WTC11 (cell line): Measurements from ENCODE around the gene RCAN3. TPM values are rescaled to one million over a fixed set of nuclear protein-coding genes. Genes with fewer than 3 reads are reported as not detected.

ENCODE experiments used
- ATAC-seq: fragments of 200-7000 bp; cut with Tn5 transposase; 2 replicates; pipeline ENCODE4 v1.10.0; 2021; ENCODE audit warnings: mild to moderate bottlenecking, moderate library complexity
- CTCF ChIA-PET: fragments of 300-600 bp; sonication (Branson Sonifier 250); formaldehyde crosslinking; loops from one replicate; lab custom pipeline; 2021; ENCODE audit warnings: antibody characterized with exemption; lab: Charles Lee
- POLR2A ChIA-PET: fragments of 350-600 bp; sonication (Branson Sonifier 250); formaldehyde crosslinking; loops from one replicate; lab custom pipeline; 2021; ENCODE audit warnings: antibody characterized with exemption; lab: Charles Lee
- DNase-seq: peaks from one replicate; pipeline ENCODE4 v3.0.0; 2021; ENCODE audit warnings: low spot score
- H3K27ac Mint-ChIP-seq: 2 replicates; pipeline ENCODE4 v1.8.0; 2021; ENCODE audit warnings: mixed read lengths
- H3K27me3 Mint-ChIP-seq: 2 replicates; pipeline ENCODE4 v1.8.0; 2021; ENCODE audit warnings: low read depth, mild to moderate bottlenecking, moderate library complexity, mixed read lengths
- H3K36me3 Mint-ChIP-seq: 2 replicates; pipeline ENCODE4 v1.8.0; 2021; ENCODE audit warnings: mixed read lengths
- H3K4me1 Mint-ChIP-seq: 2 replicates; pipeline ENCODE4 v1.8.0; 2022; ENCODE audit warnings: mixed read lengths
- H3K4me3 Mint-ChIP-seq: 2 replicates; pipeline ENCODE4 v1.8.0; 2021; ENCODE audit warnings: mild to moderate bottlenecking, moderate library complexity, mixed read lengths
- H3K9me3 Mint-ChIP-seq: 2 replicates; pipeline ENCODE4 v1.8.0; 2021; ENCODE audit warnings: mixed read lengths
- ATF2 ChIP-seq: sonication (generic); formaldehyde crosslinking; IDR thresholded peaks from 2 replicates; pipeline ENCODE4 v1.8.1; 2022; ENCODE audit warnings: low read depth, missing genetic modification reagents, borderline replicate concordance
- E2F4 ChIP-seq: sonication (generic); formaldehyde crosslinking; IDR thresholded peaks from 2 replicates; pipeline ENCODE4 v1.8.1; 2022; ENCODE audit warnings: low read depth, mild to moderate bottlenecking, moderate library complexity, missing genetic modification reagents, borderline replicate concordance
- ELF4 ChIP-seq: sonication (generic); formaldehyde crosslinking; IDR thresholded peaks from 2 replicates; pipeline ENCODE4 v1.8.1; 2022; ENCODE audit warnings: low read depth, mild to moderate bottlenecking, moderate library complexity, missing genetic modification reagents
- HMGXB4 ChIP-seq: sonication (generic); formaldehyde crosslinking; IDR thresholded peaks from 2 replicates; pipeline ENCODE4 v1.8.1; 2023; ENCODE audit warnings: mild to moderate bottlenecking, moderate library complexity, missing genetic modification reagents
- IRF1 ChIP-seq: sonication (generic); formaldehyde crosslinking; IDR thresholded peaks from 2 replicates; pipeline ENCODE4 v1.8.0; 2023; ENCODE audit warnings: missing genetic modification reagents
- KAT7 ChIP-seq: sonication (generic); formaldehyde crosslinking; IDR thresholded peaks from 2 replicates; pipeline ENCODE4 v1.8.1; 2023; ENCODE audit warnings: missing genetic modification reagents, mild to moderate bottlenecking, borderline replicate concordance
- MLX ChIP-seq: sonication (generic); formaldehyde crosslinking; IDR thresholded peaks from 2 replicates; pipeline ENCODE4 v1.8.1; 2023; ENCODE audit warnings: mild to moderate bottlenecking, missing genetic modification reagents, moderate library complexity
- ZNF138 ChIP-seq: sonication (generic); formaldehyde crosslinking; conservative IDR thresholded peaks from 2 replicates; pipeline ENCODE4 v1.8.1; 2022; ENCODE audit warnings: mild to moderate bottlenecking, moderate library complexity, missing genetic modification reagents
- ZNF232 ChIP-seq: sonication (generic); formaldehyde crosslinking; IDR thresholded peaks from 2 replicates; pipeline ENCODE4 v1.8.0; 2022; ENCODE audit warnings: mild to moderate bottlenecking, missing genetic modification reagents
- ZNF281 ChIP-seq: sonication (generic); formaldehyde crosslinking; IDR thresholded peaks from 2 replicates; pipeline ENCODE4 v1.8.0; 2023; ENCODE audit warnings: mild to moderate bottlenecking, missing genetic modification reagents
- ZNF532 ChIP-seq: fragments of 250-450 bp; sonication (Bioruptor Pico); IDR thresholded peaks from 2 replicates; pipeline ENCODE4 v1.9.0; 2021; ENCODE audit warnings: mild to moderate bottlenecking, borderline replicate concordance
- ZSCAN18 ChIP-seq: fragments of 250-450 bp; sonication (Bioruptor Pico); IDR thresholded peaks from 2 replicates; pipeline ENCODE4 v2.1.2; 2022; ENCODE audit warnings: mild to moderate bottlenecking, moderate library complexity
- total RNA-seq: library from RNA; stranded (reverse); gene quantifications from 3 replicates; pipeline ENCODE4 v1.2.3, GENCODE V29; 2021

Gene RCAN3
- total RNA-seq, 1 experiment from 2014 or later: 23.3 TPM

- TF ChIP-seq ZNF532 (CRISPR knock-in tag) (no peak), E2F4 (CRISPR knock-in tag) (no peak)
Observed at GRCh38 chr1:24475700-24476099, 26.9 kb upstream of the RCAN3 start (continued).

GRCh38 chr1:24476571-24476970 lies 26.1 kb upstream of the RCAN3 start:
- Mint-ChIP-seq H3K9me3 (no peaks in the 10 kb centered on the region), H3K4me3 (no peak overlapping the region), H3K36me3 (no peaks in the 10 kb centered on the region), H3K27me3 (no peaks in the 10 kb centered on the region), H3K27ac (no peak overlapping the region), H3K4me1 (peaks cover 27% of the 10 kb centered on the region)
- DNase-seq (no peak), ATAC-seq (no peak)
- TF ChIP-seq ZNF232 (CRISPR knock-in tag) (no peak), HMGXB4 (CRISPR knock-in tag) (no peak), ZNF281 (CRISPR knock-in tag) (no peak)
- CTCF ChIA-PET: interaction anchor here (1.3 to 1.4 kb wide), 3 partner anchors 26 to 84 kb away, joined by 3 to 7 read pairs (median 6); partner anchors contain the start of genes NIPAL3 and RCAN3
- POLR2A ChIA-PET: no interaction called here

- no peak for TF ChIP-seq ZSCAN18 (CRISPR knock-in tag)
- no peak for TF ChIP-seq ELF4 (CRISPR knock-in tag)
- no peak for TF ChIP-seq ZNF138 (CRISPR knock-in tag)
- TF ChIP-seq ATF2 (CRISPR knock-in tag): no peak
- no peak for TF ChIP-seq MLX (CRISPR knock-in tag)
- TF ChIP-seq KAT7 (CRISPR knock-in tag): no peak
- no peak for TF ChIP-seq IRF1 (CRISPR knock-in tag)
- CTCF ChIA-PET: interaction anchor here (1.4 kb wide), 1 partner anchor 25 kb away, joined by 3 read pairs; the partner anchor contains the start of gene RCAN3
- 0 out of 2 replicates have a peak, but pooled peaks have one; percentile 27 for ATAC-seq
- H3K27ac Mint-ChIP-seq: peak overlapping the region; percentile 17; the same call in 1 of the 2 replicates
- H3K36me3 Mint-ChIP-seq: no peaks in the 10 kb centered on the region
- H3K9me3 Mint-ChIP-seq: no peaks in the 10 kb centered on the region
- POLR2A ChIA-PET: interaction anchor here (0.5 kb wide), 1 partner anchor 811 kb away, joined by 3 read pairs; no protein-coding TSS in a partner anchor
- DNase-seq: no peak
- H3K27me3 Mint-ChIP-seq: no peaks in the 10 kb centered on the region
- H3K4me3 Mint-ChIP-seq: no peak overlapping the region
- H3K4me1 Mint-ChIP-seq: peaks cover 28% of the 10 kb centered on the region
Observed at GRCh38 chr1:24477309-24477708, 25.3 kb upstream of the RCAN3 start.
